HG02884 (cell line): ENCODE data around the gene PPP4R1.

ENCODE experiments used
- ATAC-seq: cut with Tn5 transposase; IDR thresholded peaks from one replicate; pipeline ENCODE4 v1.9.1; 2021; ENCODE audit warnings: mild to moderate bottlenecking, moderate library complexity; ENCODE audit not compliant: unreplicated experiment

PPP4R1 gene

DNA sequence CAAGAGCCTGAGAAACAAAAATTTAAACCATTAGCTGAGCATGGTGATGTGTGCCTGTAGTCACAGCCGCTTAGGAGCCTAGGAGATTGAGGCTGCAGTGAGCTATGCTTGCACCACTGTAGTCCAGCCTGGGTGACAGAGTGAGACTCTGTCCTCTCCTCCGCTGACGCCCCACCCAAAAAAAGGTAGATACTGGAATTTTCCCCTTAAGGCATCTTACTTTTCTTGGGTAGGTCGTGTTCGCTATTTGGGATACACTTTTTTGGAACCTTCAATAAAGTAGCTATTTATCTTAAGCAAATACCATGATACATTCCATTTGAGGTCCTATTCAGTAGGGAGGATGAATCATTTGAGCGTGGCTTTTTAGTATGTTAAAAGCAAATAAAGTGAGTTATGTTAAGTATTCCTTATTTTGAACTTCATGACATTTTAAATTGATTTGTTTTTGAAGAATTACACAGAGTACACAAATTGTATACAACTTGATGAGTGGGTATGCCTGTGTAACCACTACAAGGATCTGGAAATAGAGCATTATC lies 100.3 kb downstream of the PPP4R1 start:
- ATAC-seq, result no peak

DNA sequence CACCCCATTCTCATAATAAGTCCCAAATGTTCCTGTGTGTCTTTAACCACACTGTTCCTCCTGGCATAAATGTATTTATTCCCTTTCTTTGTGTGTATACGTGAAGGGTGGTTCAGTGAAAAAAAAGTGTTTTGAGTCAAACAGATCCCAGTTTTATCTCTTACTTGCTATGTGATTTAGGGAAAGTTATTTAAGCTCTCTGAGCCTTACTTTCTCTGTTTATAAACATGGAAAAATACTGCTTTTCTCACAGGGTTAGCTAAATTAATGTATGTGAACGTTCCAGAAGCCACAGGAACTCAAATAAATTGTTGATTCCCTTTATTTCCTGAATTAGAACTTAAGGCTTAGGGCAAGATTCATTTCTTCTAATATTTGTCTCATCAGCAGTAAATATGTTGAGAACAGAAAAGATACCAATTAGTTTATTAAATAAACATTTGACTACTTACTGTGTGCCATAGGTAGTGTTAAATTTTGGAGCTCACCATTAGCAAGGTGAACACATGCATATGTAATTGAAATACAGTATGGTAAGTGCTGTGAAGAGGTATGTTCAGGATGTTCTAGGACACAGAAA lies 105.8 kb downstream of the PPP4R1 start:
- no peak for ATAC-seq

DNA sequence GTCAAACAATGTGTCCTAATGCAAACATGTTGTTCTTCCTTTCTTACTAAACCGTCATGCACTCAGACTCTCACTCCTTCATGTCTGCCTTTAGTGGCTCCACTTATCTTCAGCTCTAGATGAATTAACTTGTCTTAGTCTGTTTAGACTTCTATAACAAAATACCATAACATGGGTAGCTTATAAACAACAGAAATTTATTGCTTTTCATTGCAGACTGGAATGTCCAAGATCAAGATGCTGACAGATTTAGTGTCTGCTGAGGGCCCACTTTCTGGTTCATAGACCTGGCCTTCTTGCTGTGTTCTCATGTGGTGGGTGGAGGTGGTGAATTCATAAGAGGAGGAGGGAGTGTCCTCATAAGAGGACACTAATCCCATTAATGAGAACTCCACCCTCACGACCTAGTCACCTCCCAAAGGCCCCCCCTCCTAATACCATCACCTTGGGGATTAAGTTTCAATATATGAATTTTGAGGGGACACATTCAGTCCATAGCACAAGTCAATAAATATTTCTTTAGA lies 106.7 kb downstream of the PPP4R1 start:
- no peak for ATAC-seq

DNA sequence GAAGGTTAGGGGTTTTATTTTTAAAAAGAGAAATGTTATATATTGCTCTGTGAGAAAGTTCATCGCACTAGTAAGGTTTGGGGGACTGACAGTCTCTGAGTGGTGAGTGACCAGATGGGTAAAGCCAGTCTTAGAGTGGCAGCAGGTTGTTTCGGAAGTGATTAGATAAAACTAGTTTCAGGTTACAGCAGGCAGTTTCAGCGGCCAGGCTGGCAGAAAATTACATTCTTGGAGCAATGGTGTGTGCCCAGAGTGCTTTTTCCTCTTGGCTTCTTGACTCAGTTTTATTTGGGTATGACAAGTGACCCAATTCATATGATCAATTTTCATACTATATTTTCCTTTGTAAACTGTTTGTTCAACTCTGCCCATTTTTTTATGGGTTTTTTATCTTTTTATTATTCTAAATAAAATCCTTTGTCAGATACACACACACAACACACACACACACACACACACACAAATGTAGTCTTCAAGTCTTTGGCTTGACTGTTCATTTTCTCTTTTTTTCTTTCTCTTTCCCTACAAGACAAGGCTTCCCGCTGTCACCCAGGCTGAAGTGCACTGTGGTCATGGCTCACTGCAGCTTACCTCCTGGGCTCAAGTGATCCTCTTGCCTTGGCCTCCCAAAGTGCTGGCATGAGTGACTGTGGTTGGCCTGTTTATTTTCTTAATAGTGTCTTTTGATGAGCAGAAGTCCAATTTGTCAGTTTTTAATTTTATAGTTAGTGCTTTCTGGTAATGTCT lies 108.1 kb downstream of the PPP4R1 start:
- no peak for ATAC-seq
